H1 (cell line): ENCODE data around the gene CRISPLD2. TPM values are rescaled to one million over a fixed set of nuclear protein-coding genes. Genes with fewer than 3 reads are reported as not detected.

ENCODE experiments used
- CTCF ChIA-PET: fragments of 300-600 bp; sonication (Branson Sonifier 250); formaldehyde crosslinking; loops from one replicate; lab custom pipeline; 2021; ENCODE audit not compliant: partially characterized antibody; lab: Charles Lee
- POLR2A ChIA-PET: fragments of 300-600 bp; sonication (Branson Sonifier 250); formaldehyde crosslinking; loops from one replicate; lab custom pipeline; 2021; ENCODE audit warnings: inconsistent platforms; ENCODE audit not compliant: partially characterized antibody; lab: Charles Lee
- DNase-seq, 2 experiments: peaks; one replicate each; pipeline versions ENCODE4 v3.0.0 to v3.0.0-alpha.2; 2010 to 2022; ENCODE audit warnings: low spot score in 2 of 2, low read depth in 1 of 2, mixed read lengths in 1 of 2
- FAIRE-seq: peaks from 2 replicates; lab custom pipeline; 2011; peaks lifted over from hg19 to GRCh38; lab: Jason Lieb, UNC
- H2AFZ ChIP-seq: 2 replicates; pipeline ENCODE4 v1.8.1; 2012; ENCODE audit warnings: low read length, inconsistent platforms
- H2AK5ac ChIP-seq: 2 replicates; pipeline ENCODE4 v1.6.1; 2013; ENCODE audit warnings: low read depth, low read length
- H2BK120ac ChIP-seq: replicated peaks from 2 replicates; pipeline ENCODE3; 2013; ENCODE audit warnings: low read depth, low read length, inconsistent platforms
- H2BK12ac ChIP-seq: 2 replicates; pipeline ENCODE4 v1.6.1; 2013; ENCODE audit warnings: low read depth, low read length
- H2BK15ac ChIP-seq: 2 replicates; pipeline ENCODE4 v1.6.1; 2013; ENCODE audit warnings: low read length
- H2BK20ac ChIP-seq: 2 replicates; pipeline ENCODE4 v1.6.1; 2013; ENCODE audit warnings: low read length
- H2BK5ac ChIP-seq: 2 replicates; pipeline ENCODE4 v1.6.1; 2013; ENCODE audit warnings: low read depth, low read length
- H3K14ac ChIP-seq: 2 replicates; pipeline ENCODE4 v1.6.1; 2013; ENCODE audit warnings: inconsistent platforms; ENCODE audit not compliant: insufficient read length
- H3K18ac ChIP-seq: 2 replicates; pipeline ENCODE4 v1.6.1; 2013; ENCODE audit warnings: low read length; ENCODE audit errors: extremely low read depth
- H3K23ac ChIP-seq: 2 replicates; pipeline ENCODE4 v1.6.1; 2013; ENCODE audit warnings: inconsistent platforms; ENCODE audit not compliant: insufficient read length
- H3K23me2 ChIP-seq: 2 replicates; pipeline ENCODE4 v1.6.1; 2013; ENCODE audit warnings: low read depth, low read length
- H3K27ac ChIP-seq: 2 replicates; pipeline ENCODE4 v1.6.1; 2011; ENCODE audit warnings: low read depth, low read length, inconsistent platforms
- H3K27me3 ChIP-seq, 4 experiments: replicated peaks in 1 of 4; 1 replicate in 1 of 4; 2 replicates in 3 of 4; pipeline versions ENCODE4 v1.6.1 to v1.8.1; 2011 to 2013; ENCODE audit warnings: low read length in 3 of 4, mild to moderate bottlenecking in 3 of 4, inconsistent platforms in 2 of 4, mixed read lengths in 2 of 4, moderate library complexity in 1 of 4; ENCODE audit not compliant: control insufficient read depth in 3 of 4, insufficient read depth in 3 of 4; ENCODE audit errors: extremely low read depth in 1 of 4
- H3K36me3 ChIP-seq, 4 experiments: 2 replicates each; pipeline versions ENCODE4 v1.6.1 to v1.8.1; 2011 to 2013; ENCODE audit warnings: mild to moderate bottlenecking in 4 of 4, low read length in 3 of 4, moderate library complexity in 2 of 4, control low read depth in 1 of 4, inconsistent platforms in 1 of 4; ENCODE audit not compliant: insufficient read depth in 4 of 4, control insufficient read depth in 2 of 4
- H3K4ac ChIP-seq: replicated peaks from 2 replicates; pipeline ENCODE3; 2013; ENCODE audit warnings: low read length, low read depth, mixed read lengths, inconsistent platforms; ENCODE audit not compliant: insufficient read length
- H3K4me1 ChIP-seq, 4 experiments: replicated peaks in 1 of 4; 1 replicate in 1 of 4; 2 replicates in 3 of 4; pipeline versions ENCODE4 v1.6.1 to v1.8.1; 2011 to 2013; ENCODE audit warnings: low read length in 3 of 4, inconsistent platforms in 2 of 4, mixed read lengths in 1 of 4; ENCODE audit not compliant: insufficient read depth in 4 of 4, control insufficient read depth in 3 of 4
- H3K4me2 ChIP-seq, 2 experiments: 2 replicates each; pipeline versions ENCODE4 v1.6.1 to v1.8.1; 2011 to 2013; ENCODE audit warnings: low read depth in 2 of 2, low read length in 2 of 2, control low read depth in 1 of 2, inconsistent platforms in 1 of 2, mild to moderate bottlenecking in 1 of 2; ENCODE audit not compliant: insufficient read depth in 1 of 2
- H3K4me3 ChIP-seq, 4 experiments: fragments of 200-600, 300-600 bp in 1 of 4; sonication (generic), shearing (Covaris generic), sonication (Bioruptor Twin) in 1 of 4; 2 replicates each; pipeline versions ENCODE4 v1.5.1 to v1.8.1; 2011 to 2016; ENCODE audit warnings: low read length in 4 of 4, low read depth in 3 of 4, control low read depth in 2 of 4, inconsistent platforms in 2 of 4, mild to moderate bottlenecking in 2 of 4, mixed read lengths in 1 of 4, moderate library complexity in 1 of 4; ENCODE audit not compliant: insufficient read depth in 2 of 4; ENCODE audit errors: extremely low read depth in 1 of 4
- H3K56ac ChIP-seq: replicated peaks from 2 replicates; pipeline ENCODE3; 2013; ENCODE audit warnings: low read depth, mild to moderate bottlenecking, mixed read lengths, low read length, inconsistent platforms; ENCODE audit not compliant: insufficient read length
- H3K79me1 ChIP-seq: 2 replicates; pipeline ENCODE4 v1.6.1; 2013; ENCODE audit warnings: low read depth, low read length, control low read depth
- H3K79me2 ChIP-seq, 2 experiments: 2 replicates each; pipeline versions ENCODE4 v1.6.1 to v1.8.1; 2012 to 2013; ENCODE audit warnings: low read length in 2 of 2, mild to moderate bottlenecking in 2 of 2, inconsistent platforms in 1 of 2; ENCODE audit not compliant: insufficient read depth in 2 of 2, control insufficient read depth in 1 of 2
- H3K9ac ChIP-seq, 4 experiments: replicated peaks in 1 of 4; 1 replicate in 1 of 4; 2 replicates in 3 of 4; pipeline versions ENCODE4 v1.6.1 to v1.8.1; 2011 to 2013; ENCODE audit warnings: low read depth in 3 of 4, low read length in 3 of 4, control low read depth in 2 of 4, mild to moderate bottlenecking in 2 of 4, moderate library complexity in 2 of 4, inconsistent platforms in 1 of 4; ENCODE audit errors: extremely low read depth in 1 of 4
- H3K9me3 ChIP-seq, 2 experiments: 2 replicates each; pipeline versions ENCODE4 v1.6.1 to v1.8.1; 2012 to 2013; ENCODE audit warnings: mild to moderate bottlenecking in 2 of 2, moderate library complexity in 2 of 2, control low read depth in 1 of 2, inconsistent platforms in 1 of 2, low read depth in 1 of 2, low read length in 1 of 2, mixed read lengths in 1 of 2; ENCODE audit not compliant: insufficient read depth in 2 of 2
- H4K20me1 ChIP-seq, 2 experiments: replicated peaks in 1 of 2; 2 replicates each; pipeline versions ENCODE3 to v1.8.1; 2011 to 2013; ENCODE audit warnings: inconsistent platforms in 2 of 2, low read length in 2 of 2, mild to moderate bottlenecking in 1 of 2; ENCODE audit not compliant: insufficient read depth in 2 of 2, control insufficient read depth in 1 of 2
- H4K5ac ChIP-seq: 2 replicates; pipeline ENCODE4 v1.6.1; 2013; ENCODE audit warnings: low read length, low read depth, mixed read lengths, inconsistent platforms; ENCODE audit not compliant: insufficient read length
- H4K8ac ChIP-seq: 2 replicates; pipeline ENCODE4 v1.8.0; 2013; ENCODE audit warnings: mild to moderate bottlenecking, moderate library complexity, low read length, inconsistent platforms; ENCODE audit not compliant: insufficient read depth; ENCODE audit errors: extremely low read depth
- H4K91ac ChIP-seq: replicated peaks from 2 replicates; pipeline ENCODE3; 2013; ENCODE audit warnings: low read length, mixed read lengths, inconsistent platforms; ENCODE audit not compliant: insufficient read length
- CBX8 ChIP-seq: fragments of 300-800, 300-1000 bp; sonication (generic); IDR thresholded peaks from 2 replicates; pipeline ENCODE4 v1.7.1; 2016; ENCODE audit warnings: low read depth, low read length, borderline replicate concordance
- CHD1 ChIP-seq: IDR thresholded peaks from 2 replicates; pipeline ENCODE4 v1.6.1; 2012; ENCODE audit warnings: low read depth, low read length, improper control_type of control experiment
- JUND ChIP-seq: IDR thresholded peaks from 2 replicates; pipeline ENCODE4 v1.6.1; 2011; ENCODE audit warnings: mild to moderate bottlenecking, improper control_type of control experiment, low read length
- SAP30 ChIP-seq: fragments of 300-600 bp; sonication (generic); IDR thresholded peaks from 2 replicates; pipeline ENCODE4 v1.7.1; 2012; ENCODE audit warnings: low read length, moderate library complexity, mild to moderate bottlenecking, inconsistent platforms; ENCODE audit not compliant: insufficient read depth, insufficient replicate concordance
- WGBS, 2 experiments: shearing (Covaris generic) in 1 of 2; methylation state at CpG; one replicate each; pipeline versions ENCODE4 v1.1.6 to v1.1.7; 2013 to 2015; ENCODE audit warnings: low lambda C conversion rate in 2 of 2, mixed read lengths in 2 of 2, inconsistent platforms in 1 of 2, low coverage in 1 of 2, missing lambda C conversion rate in 1 of 2; ENCODE audit not compliant: insufficient replicate concordance in 2 of 2, insufficient coverage in 1 of 2, insufficient read length in 1 of 2; ENCODE audit errors: extremely low coverage in 1 of 2, missing lambda C conversion rate in 1 of 2; 5-methylcytosine and 5-hydroxymethylcytosine counted together
- polyA plus RNA-seq, 7 experiments: library from polyadenylated mRNA; depleted of rRNA in 3 of 7; stranded (reverse) in 5 of 7; unstranded in 2 of 7; fragments of >200 nt in 5 of 7; fragments of 200-250 nt in 2 of 7; gene quantifications; 1 replicate in 5 of 7; 2 replicates in 1 of 7; 4 replicates in 1 of 7; pipeline versions ENCODE4 v1.2.1 to v1.2.3, GENCODE V29; 2011 to 2013; ENCODE audit warnings: missing spikeins in 2 of 7, mixed read lengths in 2 of 7
- total RNA-seq: library from RNA; stranded (reverse); fragmentation: NEBNext Ultra II Directional; extraction: Animal tissue kit (Norgen Biotek cat#: 25700); gene quantifications from 2 replicates; pipeline ENCODE4 v1.2.1, GENCODE V29; 2021

Gene CRISPLD2
- total and polyA plus RNA-seq, 2 of the 8 experiments (the other 6 are each of a cell fraction or from before 2014, with no cell fraction given): 2.7 to 5.1 TPM

DNA sequence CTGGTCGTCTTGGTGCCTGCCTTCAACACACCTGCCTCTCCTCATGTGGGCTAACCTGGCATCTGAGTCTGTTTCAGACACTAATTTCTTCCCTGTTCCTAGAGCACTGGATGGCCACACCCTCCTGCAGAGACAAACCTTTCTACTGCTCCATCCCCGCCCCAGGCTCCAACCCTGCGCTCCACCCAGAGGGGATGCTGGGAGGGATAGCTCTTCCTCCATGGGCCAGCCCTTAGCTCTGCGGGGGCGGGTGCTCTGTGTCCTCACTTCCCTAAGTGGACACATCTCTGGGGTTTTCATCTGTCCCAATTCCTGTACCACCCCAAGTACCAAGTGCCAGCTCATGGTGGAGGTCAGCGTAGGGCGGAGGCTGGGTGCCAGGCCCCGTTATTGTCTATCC, 11.0 kb upstream of the CRISPLD2 start:
- no peak overlapping the region for H2BK15ac ChIP-seq
- H3K14ac ChIP-seq: no peak overlapping the region
- H2AFZ ChIP-seq: no peak overlapping the region
- no peak overlapping the region for H3K56ac ChIP-seq
- FAIRE-seq: no peak
- CTCF ChIA-PET: interaction anchor here (0.9 to 3.1 kb wide), 3 partner anchors 24 to 144 kb away, joined by 3 to 10 read pairs (median 3); no protein-coding TSS in a partner anchor
- H3K4me3 ChIP-seq: no peak overlapping the region
- no peaks in the 10 kb centered on the region for H3K79me2 ChIP-seq
- no peak for DNase-seq
- no peak overlapping the region for H2AK5ac ChIP-seq
- H3K4me2 ChIP-seq: no peak overlapping the region
- no peaks in the 10 kb centered on the region for H3K23me2 ChIP-seq
- H3K4me1 ChIP-seq: no peaks in the 10 kb centered on the region
- no peaks in the 10 kb centered on the region; a peak in 2 of 4 replicates for H3K9me3 ChIP-seq
- H3K4ac ChIP-seq: no peak overlapping the region
- 93% methylated on average over 8 of the region's 8 CpGs; no CpG with 5 or more reads in 1 of the 2 experiments for WGBS, 2 experiments
- no peak overlapping the region for H2BK120ac ChIP-seq
- no peak overlapping the region for H3K27ac ChIP-seq
- POLR2A ChIA-PET: interaction anchor here (0.7 kb wide), 1 partner anchor 11 kb away, joined by 3 read pairs; the partner anchor contains the start of gene CRISPLD2
- no peak overlapping the region for H3K23ac ChIP-seq
- H2BK12ac ChIP-seq: no peak overlapping the region
- H3K36me3 ChIP-seq: no peaks in the 10 kb centered on the region
- H3K18ac ChIP-seq: no peak overlapping the region
- H2BK20ac ChIP-seq: no peak overlapping the region
- no peak overlapping the region for H4K91ac ChIP-seq
- H2BK5ac ChIP-seq: no peak overlapping the region
- TF ChIP-seq CBX8 (no peak), CHD1 (no peak), SAP30 (no peak), JUND (no peak)
- H4K20me1 ChIP-seq: peaks cover 0 to 2% of the 10 kb centered on the region in 2 experiments
- no peaks in the 10 kb centered on the region for H3K79me1 ChIP-seq
- no peak overlapping the region for H4K5ac ChIP-seq
- no peak overlapping the region for H3K9ac ChIP-seq
- H4K8ac ChIP-seq: no peak overlapping the region
- peaks cover 0 to 4% (median 0%) of the 10 kb centered on the region in 4 experiments; a peak in 2 of 7 replicates for H3K27me3 ChIP-seq
